Measurements from ENCODE around the gene TXNL1. TPM values are rescaled to one million over a fixed set of nuclear protein-coding genes. Genes with fewer than 3 reads are reported as not detected.

Gene TXNL1
- total RNA-seq (10 to 100 TPM; 77.9 to 91.9 (median 85.0) TPM), polyA plus RNA-seq (83.2 TPM)
- long read RNA-seq, donor 1, full-length matches to known transcripts = 47 of 116 reads
- long read RNA-seq, donor 1, partial matches to known transcripts = 27 of 116 reads
- long read RNA-seq, donor 1, other reads (novel, unspliced or antisense) = 42 of 116 reads
- long read RNA-seq, donor 2, full-length matches to known transcripts = 24 of 63 reads
- long read RNA-seq, donor 2, partial matches to known transcripts = 8 of 63 reads
- long read RNA-seq, donor 2, other reads (novel, unspliced or antisense) = 31 of 63 reads
- long read RNA-seq, donor 3, full-length matches to known transcripts = 125 of 286 reads
- long read RNA-seq, donor 3, partial matches to known transcripts = 45 of 286 reads
- long read RNA-seq, donor 3, other reads (novel, unspliced or antisense) = 116 of 286 reads
- long read RNA-seq, donor 4, full-length matches to known transcripts = 24 of 74 reads
- long read RNA-seq, donor 4, partial matches to known transcripts = 7 of 74 reads
- long read RNA-seq, donor 4, other reads (novel, unspliced or antisense) = 43 of 74 reads

- WGBS = under 1% methylated on average over 64 of the region's 64 CpGs
- DNase-seq = peak; percentile 100
- H3K4me3 ChIP-seq (ENCODE audit: low read length) = peak within 1 kb of the TSS; percentile 85
- no peaks in the 10 kb centered on the region for H3K9me3 ChIP-seq (ENCODE audit: control insufficient read depth, low read length)
- H3K4me1 ChIP-seq (ENCODE audit: control insufficient read depth, insufficient read depth, low read length) = peaks cover 2% of the 10 kb centered on the region
- no peaks in the 10 kb centered on the region for H3K27me3 ChIP-seq (ENCODE audit: control insufficient read depth, insufficient read depth)
- ATAC-seq = peak; percentile 99 to 100
- intact Hi-C loops (cut with DNase I) = loop anchor here in 1 of 4 donors (5.0 kb wide), 1 partner anchor 1316 kb away; no protein-coding TSS in a partner anchor
- peak within 1 kb of the TSS; percentile 93 for H3K27ac ChIP-seq (ENCODE audit: low read length)
These were observed at the start of gene TXNL1 for GRCh38 chr18:56638232-56639103. TSS of gene TXNL1 (minus strand) at chr18:56638592. CDS start at chr18:56638440, 152 bp downstream.

DNA sequence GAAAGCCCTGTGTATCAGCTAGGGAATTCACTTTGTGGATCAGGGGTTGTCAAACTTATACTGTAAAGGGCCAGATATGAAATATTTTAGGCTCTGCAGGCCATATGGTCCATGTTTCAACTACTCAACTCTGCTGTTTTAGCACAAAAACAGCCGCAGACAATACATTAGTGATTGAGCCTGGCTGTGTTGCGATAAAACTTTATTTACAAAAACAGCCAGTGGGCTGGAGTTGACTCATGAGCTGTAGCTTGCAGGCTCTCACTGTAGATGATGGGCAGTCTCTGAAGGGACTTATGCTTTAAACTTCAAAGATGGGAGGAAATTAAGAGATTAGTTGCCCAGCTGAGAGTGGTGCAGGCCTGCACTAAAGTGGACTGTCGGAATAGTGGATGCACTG lies 45.9 kb upstream of the TXNL1 start:
- intact Hi-C loops (cut with DNase I) = no loop called here
- Histone ChIP-seq H3K27ac (ENCODE audit: low read length) (no peak overlapping the region), H3K4me1 (ENCODE audit: control insufficient read depth, insufficient read depth, low read length) (no peaks in the 10 kb centered on the region), H3K27me3 (ENCODE audit: control insufficient read depth, insufficient read depth) (no peaks in the 10 kb centered on the region), H3K4me3 (ENCODE audit: low read length) (no peak overlapping the region), H3K9me3 (ENCODE audit: control insufficient read depth, low read length) (no peaks in the 10 kb centered on the region)
- 99% methylated on average over 3 of the region's 3 CpGs for WGBS
- DNase-seq (no peak), ATAC-seq (no peak)

GRCh38 chr18:56678836-56679565 lies 40.6 kb upstream of the TXNL1 start:
- DNase-seq (no peak), ATAC-seq (no peak)
- WGBS = 91% methylated on average over 4 of the region's 4 CpGs
- no peak overlapping the region for H3K27ac ChIP-seq (ENCODE audit: low read length)
- no peaks in the 10 kb centered on the region for H3K4me1 ChIP-seq (ENCODE audit: control insufficient read depth, insufficient read depth, low read length)
- intact Hi-C loops (cut with DNase I) = no loop called here
- no peaks in the 10 kb centered on the region for H3K27me3 ChIP-seq (ENCODE audit: control insufficient read depth, insufficient read depth)
- H3K4me3 ChIP-seq (ENCODE audit: low read length) = no peak overlapping the region
- no peaks in the 10 kb centered on the region for H3K9me3 ChIP-seq (ENCODE audit: control insufficient read depth, low read length)

DNA sequence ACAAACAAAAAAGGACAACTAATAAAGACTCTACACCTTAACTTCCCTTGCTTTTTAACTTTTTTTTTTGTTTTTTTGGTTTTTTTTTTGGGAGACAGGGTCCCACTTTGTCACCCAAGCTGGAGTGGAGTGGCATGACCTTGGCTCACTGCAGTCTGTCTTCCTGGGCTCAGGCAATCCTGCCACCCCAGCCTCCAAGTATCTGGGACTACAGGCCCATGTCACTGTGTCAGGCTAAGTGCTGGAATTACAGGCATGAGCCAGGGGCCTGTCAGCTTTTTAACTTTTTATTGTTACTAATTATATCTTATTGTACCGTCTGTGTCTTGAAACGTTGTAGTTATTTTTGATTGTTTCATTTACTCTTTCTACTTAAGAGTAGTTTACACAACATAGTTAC lies 38.2 kb upstream of the TXNL1 start:
- H3K27ac ChIP-seq (ENCODE audit: low read length) = no peak overlapping the region

GRCh38 chr18:56672981-56673380 lies 34.6 kb upstream of the TXNL1 start:
- 54% methylated on average over 3 of the region's 3 CpGs for WGBS
- DNase-seq = no peak
- intact Hi-C loops (cut with DNase I) = no loop called here

More for the DNA sequence above, 38.2 kb upstream of the TXNL1 start:
- Histone ChIP-seq H3K9me3 (ENCODE audit: control insufficient read depth, low read length) (no peaks in the 10 kb centered on the region), H3K4me3 (ENCODE audit: low read length) (no peak overlapping the region), H3K4me1 (ENCODE audit: control insufficient read depth, insufficient read depth, low read length) (peaks cover 2% of the 10 kb centered on the region), H3K27me3 (ENCODE audit: control insufficient read depth, insufficient read depth) (no peaks in the 10 kb centered on the region)
- peak in 1 of 2 donors; percentile 47 for ATAC-seq
- intact Hi-C loops (cut with DNase I) = no loop called here
- no peak for DNase-seq
- WGBS = 58% methylated on average over 2 of the region's 2 CpGs

GRCh38 chr18:56672391-56672790 lies 34.0 kb upstream of the TXNL1 start:
- Histone ChIP-seq H3K4me1 (ENCODE audit: control insufficient read depth, insufficient read depth, low read length) (peaks cover 2% of the 10 kb centered on the region), H3K27ac (ENCODE audit: low read length) (no peak overlapping the region), H3K4me3 (ENCODE audit: low read length) (no peak overlapping the region), H3K27me3 (ENCODE audit: control insufficient read depth, insufficient read depth) (no peaks in the 10 kb centered on the region), H3K9me3 (ENCODE audit: control insufficient read depth, low read length) (no peaks in the 10 kb centered on the region)
- ATAC-seq (no peak), DNase-seq (no peak)
- intact Hi-C loops (cut with DNase I) = no loop called here
- 63% methylated on average over 8 of the region's 8 CpGs for WGBS

More at GRCh38 chr18:56672981-56673380, 34.6 kb upstream of the TXNL1 start:
- no peak overlapping the region for H3K4me3 ChIP-seq (ENCODE audit: low read length)
- H3K4me1 ChIP-seq (ENCODE audit: control insufficient read depth, insufficient read depth, low read length) = peaks cover 2% of the 10 kb centered on the region
- H3K9me3 ChIP-seq (ENCODE audit: control insufficient read depth, low read length) = no peaks in the 10 kb centered on the region
- ATAC-seq = no peak
- H3K27ac ChIP-seq (ENCODE audit: low read length) = no peak overlapping the region
- no peaks in the 10 kb centered on the region for H3K27me3 ChIP-seq (ENCODE audit: control insufficient read depth, insufficient read depth)

DNA sequence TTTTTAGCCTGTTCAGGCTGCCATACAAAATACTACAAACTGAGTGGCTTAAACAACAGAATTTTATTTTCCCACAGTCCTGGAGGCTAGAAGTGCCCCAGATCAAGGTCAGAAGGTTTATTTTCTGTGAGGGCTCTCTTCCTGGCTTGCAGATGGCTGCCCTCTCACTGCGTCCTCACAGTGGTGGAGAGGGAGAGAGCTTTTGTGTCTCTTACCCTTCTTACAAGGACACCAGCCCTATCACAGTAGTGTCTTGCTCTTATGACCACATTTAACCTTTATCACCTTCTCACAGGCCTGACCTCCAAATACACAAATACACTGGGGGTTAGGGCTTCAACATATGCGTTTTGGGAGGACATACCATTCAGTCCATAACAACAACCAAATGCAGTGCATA lies 24.5 kb upstream of the TXNL1 start:
- DNase-seq = no peak
- WGBS = 88% methylated on average over 2 of the region's 2 CpGs
- Histone ChIP-seq H3K27me3 (ENCODE audit: control insufficient read depth, insufficient read depth) (no peaks in the 10 kb centered on the region), H3K9me3 (ENCODE audit: control insufficient read depth, low read length) (no peaks in the 10 kb centered on the region), H3K4me1 (ENCODE audit: control insufficient read depth, insufficient read depth, low read length) (peaks cover 1% of the 10 kb centered on the region), H3K4me3 (ENCODE audit: low read length) (no peak overlapping the region), H3K27ac (ENCODE audit: low read length) (no peak overlapping the region)
- peak in 1 of 2 donors; percentile 19 for ATAC-seq
- intact Hi-C loops (cut with DNase I) = no loop called here

- no peak for ATAC-seq
These were observed 24.1 kb upstream of the TXNL1 start for GRCh38 chr18:56662502-56662901.

GRCh38 chr18:56662063-56662408 lies 23.6 kb upstream of the TXNL1 start:
- no peak for ATAC-seq
- no peak overlapping the region for H3K4me3 ChIP-seq (ENCODE audit: low read length)
- peaks cover 1% of the 10 kb centered on the region for H3K4me1 ChIP-seq (ENCODE audit: control insufficient read depth, insufficient read depth, low read length)
- intact Hi-C loops (cut with DNase I) = no loop called here
- no peak for DNase-seq
- H3K27ac ChIP-seq (ENCODE audit: low read length) = no peak overlapping the region
- H3K27me3 ChIP-seq (ENCODE audit: control insufficient read depth, insufficient read depth) = no peaks in the 10 kb centered on the region
- 47% methylated on average over 4 of the region's 4 CpGs for WGBS
- no peaks in the 10 kb centered on the region for H3K9me3 ChIP-seq (ENCODE audit: control insufficient read depth, low read length)

More at GRCh38 chr18:56662502-56662901, 24.1 kb upstream of the TXNL1 start:
- Histone ChIP-seq H3K27ac (ENCODE audit: low read length) (no peak overlapping the region), H3K4me3 (ENCODE audit: low read length) (no peak overlapping the region), H3K27me3 (ENCODE audit: control insufficient read depth, insufficient read depth) (no peaks in the 10 kb centered on the region), H3K9me3 (ENCODE audit: control insufficient read depth, low read length) (no peaks in the 10 kb centered on the region), H3K4me1 (ENCODE audit: control insufficient read depth, insufficient read depth, low read length) (peaks cover 1% of the 10 kb centered on the region)
- DNase-seq = no peak
- intact Hi-C loops (cut with DNase I) = no loop called here
- 86% methylated on average over 5 of the region's 5 CpGs for WGBS

DNA sequence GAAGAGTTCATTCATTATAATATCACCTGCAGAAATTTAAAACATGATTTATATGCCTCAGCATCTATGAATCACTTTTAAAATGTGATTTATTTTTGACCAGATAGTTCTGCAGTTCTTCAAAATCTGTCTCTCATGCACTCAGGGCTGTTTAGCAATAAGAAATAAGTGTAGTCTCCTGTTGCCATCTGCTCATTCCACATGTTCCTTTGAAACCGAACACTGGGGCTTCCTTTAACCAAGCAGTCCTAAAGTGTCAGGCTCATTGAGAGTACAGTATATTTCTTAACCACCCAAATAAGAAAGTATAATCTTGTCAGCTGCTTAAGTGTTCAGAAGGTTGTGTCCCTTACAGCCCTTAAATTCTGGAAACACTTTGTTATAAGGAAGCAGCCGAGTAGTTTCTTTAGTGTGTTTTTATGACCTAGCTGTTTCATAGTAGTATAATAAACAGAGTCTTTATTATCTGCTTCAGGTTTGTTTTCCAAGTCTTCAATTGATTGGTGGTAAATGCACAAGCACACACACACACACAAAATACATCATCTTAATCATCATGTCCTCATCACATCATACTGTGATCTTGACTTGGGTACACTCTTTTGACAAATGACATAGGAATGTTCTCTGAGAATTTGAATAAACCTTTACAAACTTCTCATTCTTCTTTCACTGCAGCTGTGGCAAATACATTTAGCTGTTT lies 23.1 kb upstream of the TXNL1 start:
- no peak overlapping the region for H3K27ac ChIP-seq (ENCODE audit: low read length)
- ATAC-seq (no peak), DNase-seq (no peak)
- WGBS = 44% methylated on average over 2 of the region's 2 CpGs
- no peaks in the 10 kb centered on the region for H3K27me3 ChIP-seq (ENCODE audit: control insufficient read depth, insufficient read depth)
- no peaks in the 10 kb centered on the region for H3K9me3 ChIP-seq (ENCODE audit: control insufficient read depth, low read length)
- H3K4me3 ChIP-seq (ENCODE audit: low read length) = no peak overlapping the region
- intact Hi-C loops (cut with DNase I) = no loop called here
- H3K4me1 ChIP-seq (ENCODE audit: control insufficient read depth, insufficient read depth, low read length) = peaks cover 1% of the 10 kb centered on the region
